Measurements from ENCODE around the gene ACOX3. TPM values are rescaled to one million over a fixed set of nuclear protein-coding genes. Genes with fewer than 3 reads are reported as not detected.
"Not testable (repeated sequence)": the region's sequence is repeated elsewhere in the genome, so short reads cannot be mapped to it uniquely, and the experiment has no call there.

ACOX3 gene
- total and polyA plus RNA-seq, 5 experiments from 2014 or later: 9.5 to 17.3 (median 14.3) TPM

DNA sequence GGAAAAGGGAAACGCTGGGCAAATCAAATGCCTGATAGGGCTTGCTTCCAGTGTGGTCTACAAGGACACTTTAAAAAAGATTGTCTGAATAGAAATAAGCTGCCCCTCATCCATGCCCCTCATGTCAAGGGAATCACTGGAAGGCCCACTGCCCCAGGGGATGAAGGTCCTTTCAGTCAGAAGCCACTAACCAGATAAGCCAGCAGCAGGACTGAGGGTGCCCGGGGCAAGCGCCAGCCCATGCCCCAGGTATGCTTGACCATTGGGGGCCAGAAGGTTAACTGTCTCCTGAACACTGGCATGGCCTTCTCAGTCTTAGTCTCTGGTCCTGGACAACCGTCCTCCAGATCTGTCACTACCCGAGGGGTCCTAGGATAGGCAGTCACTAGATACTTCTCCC lies 17.7 kb downstream of the ACOX3 start:
- Mint-ChIP-seq H3K27me3 (no peaks in the 10 kb centered on the region), H3K9me3 (no peaks in the 10 kb centered on the region), H3K27ac (peak overlapping the region in 1 of 10 donors; percentile 19), H3K4me1 (peaks cover 19 to 41% (median 37%) of the 10 kb centered on the region in 4 donors), H3K4me3 (no peak overlapping the region), H3K36me3 (peaks cover 0 to 3% (median 0%) of the 10 kb centered on the region in 3 donors)
- no peak for ATAC-seq
- POLR2A ChIA-PET: no interaction called here
- no peak for DNase-seq

DNA sequence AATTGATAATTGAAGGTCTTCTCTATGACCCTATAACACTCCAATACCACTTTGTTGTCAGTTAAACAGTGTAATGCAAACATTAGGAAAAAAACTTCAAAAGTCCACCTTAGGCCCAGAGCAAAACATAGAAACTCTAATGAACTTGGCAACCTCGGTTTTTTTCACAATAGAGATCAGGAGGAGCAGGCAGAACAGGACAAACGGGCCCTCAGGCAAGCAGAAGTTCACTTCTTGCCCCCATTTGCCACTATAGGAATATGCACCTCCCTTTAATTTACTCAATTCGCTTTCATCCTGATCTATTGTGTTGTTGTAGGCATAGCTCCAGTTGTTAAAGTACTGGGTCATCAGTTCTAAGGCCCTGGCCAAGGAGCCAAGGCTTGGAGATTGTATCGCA lies 18.2 kb downstream of the ACOX3 start:
- DNase-seq: no peak
- POLR2A ChIA-PET: no interaction called here
- ATAC-seq: no peak
- Mint-ChIP-seq H3K36me3 (peaks cover 0 to 3% (median 0%) of the 10 kb centered on the region in 3 donors), H3K9me3 (no peaks in the 10 kb centered on the region), H3K4me3 (no peak overlapping the region), H3K27me3 (no peaks in the 10 kb centered on the region), H3K27ac (no peak overlapping the region), H3K4me1 (peaks cover 20 to 42% (median 36%) of the 10 kb centered on the region in 4 donors)

DNA sequence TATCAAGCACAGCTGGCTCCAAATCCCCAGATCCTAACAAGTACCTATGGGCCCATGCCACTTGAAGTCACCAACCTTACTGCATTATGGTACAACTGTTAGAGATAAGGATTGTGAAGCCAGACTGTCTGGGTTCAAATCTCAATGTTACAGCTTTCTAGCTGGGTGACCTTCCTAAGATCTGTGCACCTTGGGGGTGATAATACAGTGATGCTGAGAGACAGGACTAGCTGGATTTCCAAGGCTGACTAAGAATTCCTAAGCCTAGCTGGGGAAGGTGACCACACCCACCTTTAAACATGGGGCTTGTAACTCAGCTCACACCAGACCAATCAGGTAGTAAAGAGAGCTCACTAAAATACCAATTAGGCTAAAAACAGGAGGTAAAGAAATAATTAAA lies 20.4 kb downstream of the ACOX3 start:
- H3K27me3 Mint-ChIP-seq, H3K27ac Mint-ChIP-seq, H3K9me3 Mint-ChIP-seq, DNase-seq, H3K4me3 Mint-ChIP-seq, POLR2A ChIA-PET, ATAC-seq: not testable (repeated sequence)
- Mint-ChIP-seq H3K36me3 (peaks cover 0 to 17% (median 4%) of the 10 kb centered on the region in 3 donors), H3K4me1 (peaks cover 10 to 29% (median 17%) of the 10 kb centered on the region in 4 donors)

DNA sequence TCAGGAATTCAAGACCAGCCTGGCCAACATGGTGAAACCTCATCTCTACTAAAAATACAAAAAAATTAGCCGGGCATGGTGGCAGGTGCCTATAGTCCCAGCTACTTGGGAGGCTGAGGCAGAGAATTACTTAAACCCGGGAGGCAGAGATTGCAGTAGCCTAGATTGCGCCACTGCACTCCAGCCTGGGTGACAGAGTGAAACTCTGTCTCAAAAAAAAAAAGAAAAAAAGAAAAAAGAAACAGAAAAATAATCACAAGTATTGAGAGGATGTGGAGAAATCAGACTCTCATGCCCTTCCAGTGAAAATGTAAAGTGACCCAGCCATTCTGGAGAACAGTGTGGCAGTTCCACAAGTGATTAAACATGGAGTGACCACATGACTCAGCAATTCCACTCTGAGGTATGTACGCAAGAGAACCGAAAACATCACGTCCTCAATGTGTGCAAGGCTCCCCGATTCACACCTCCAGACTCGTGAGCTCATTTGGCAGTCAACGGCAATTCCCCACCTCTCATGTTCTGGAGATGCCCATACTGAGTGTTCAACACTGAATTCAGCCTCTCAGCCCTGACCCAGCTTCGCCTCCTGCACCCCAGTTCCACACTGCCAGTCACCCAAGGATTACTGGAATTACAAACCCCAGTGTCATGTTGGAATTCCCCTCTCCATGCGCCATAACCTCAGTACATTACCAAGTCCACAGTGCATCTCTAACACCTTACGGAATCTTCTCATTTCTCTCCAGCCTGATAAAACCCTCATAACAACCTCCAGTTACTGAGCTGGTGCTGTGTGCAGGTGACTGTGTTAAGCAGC lies 21.1 kb downstream of the ACOX3 start:
- H3K36me3 Mint-ChIP-seq: peaks cover 0 to 25% (median 5%) of the 10 kb centered on the region in 3 donors
- H3K27ac Mint-ChIP-seq: no peak overlapping the region
- peaks cover 12 to 29% (median 18%) of the 10 kb centered on the region in 4 donors for H3K4me1 Mint-ChIP-seq
- H3K4me3 Mint-ChIP-seq: no peak overlapping the region
- DNase-seq (no peak), ATAC-seq (no peak)
- POLR2A ChIA-PET: no interaction called here
- no peaks in the 10 kb centered on the region for H3K9me3 Mint-ChIP-seq
- no peaks in the 10 kb centered on the region for H3K27me3 Mint-ChIP-seq

DNA sequence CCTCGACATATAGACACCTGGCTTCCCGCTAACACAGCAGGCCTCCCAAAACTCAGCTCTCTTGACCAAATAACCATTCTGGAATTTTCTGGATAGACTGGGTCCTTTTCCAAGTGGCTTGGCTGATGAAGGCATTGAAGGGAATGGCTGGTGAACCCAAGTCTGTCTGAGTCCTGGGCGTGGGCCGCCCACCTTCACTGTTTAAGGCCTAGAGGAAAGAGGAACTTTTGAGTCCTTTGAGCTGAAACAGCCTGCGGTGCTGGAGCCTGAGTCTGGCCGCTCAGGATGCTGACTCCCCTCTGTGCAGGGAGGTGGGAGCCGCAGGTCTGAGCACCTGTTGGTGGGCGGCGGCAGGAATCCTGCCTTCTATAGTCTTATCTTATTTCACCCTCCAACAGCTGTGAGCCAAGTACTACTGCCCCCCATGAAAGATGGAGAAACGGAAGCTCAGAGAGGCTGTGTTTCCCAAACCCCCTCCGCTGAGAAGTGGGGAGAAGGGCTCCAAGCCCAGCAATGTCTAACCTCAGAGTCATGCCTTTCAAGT lies 23.4 kb downstream of the ACOX3 start:
- peaks cover 0 to 34% (median 9%) of the 10 kb centered on the region in 3 donors for H3K36me3 Mint-ChIP-seq

DNA sequence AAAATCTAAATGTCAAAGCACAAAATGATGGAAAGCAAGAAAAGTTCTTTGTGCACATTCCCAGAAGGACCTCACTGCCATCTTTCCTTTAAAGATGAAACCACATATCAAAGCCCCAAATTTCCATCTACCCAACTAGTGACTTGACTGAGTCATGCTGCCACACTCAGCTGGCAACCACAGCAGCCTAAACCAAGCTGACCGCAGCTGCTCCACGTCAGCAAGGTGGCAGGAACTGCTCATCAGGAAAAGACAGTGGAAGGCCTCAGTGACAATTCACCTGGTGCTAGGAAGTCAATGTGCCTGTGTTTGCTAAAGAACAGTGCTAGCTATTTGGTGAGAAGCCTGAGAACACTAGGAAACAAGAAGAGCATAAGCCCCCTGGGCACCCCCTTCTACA lies 26.1 kb downstream of the ACOX3 start:
- Mint-ChIP-seq H3K27me3 (no peaks in the 10 kb centered on the region), H3K9me3 (no peaks in the 10 kb centered on the region), H3K4me3 (no peak overlapping the region), H3K4me1 (peaks cover 16 to 23% (median 19%) of the 10 kb centered on the region in 4 donors), H3K36me3 (peaks cover 0 to 39% (median 11%) of the 10 kb centered on the region in 3 donors), H3K27ac (no peak overlapping the region)
- DNase-seq: no peak
- POLR2A ChIA-PET: no interaction called here
- no peak for ATAC-seq

More for the DNA sequence above, 23.4 kb downstream of the ACOX3 start:
- Mint-ChIP-seq H3K4me3 (no peak overlapping the region), H3K27ac (peak overlapping the region in 1 of 10 donors; percentile 48), H3K27me3 (no peaks in the 10 kb centered on the region), H3K9me3 (no peaks in the 10 kb centered on the region), H3K4me1 (peaks cover 12 to 28% (median 19%) of the 10 kb centered on the region in 4 donors)
- no peak for DNase-seq
- no peak for ATAC-seq
- POLR2A ChIA-PET: no interaction called here

DNA sequence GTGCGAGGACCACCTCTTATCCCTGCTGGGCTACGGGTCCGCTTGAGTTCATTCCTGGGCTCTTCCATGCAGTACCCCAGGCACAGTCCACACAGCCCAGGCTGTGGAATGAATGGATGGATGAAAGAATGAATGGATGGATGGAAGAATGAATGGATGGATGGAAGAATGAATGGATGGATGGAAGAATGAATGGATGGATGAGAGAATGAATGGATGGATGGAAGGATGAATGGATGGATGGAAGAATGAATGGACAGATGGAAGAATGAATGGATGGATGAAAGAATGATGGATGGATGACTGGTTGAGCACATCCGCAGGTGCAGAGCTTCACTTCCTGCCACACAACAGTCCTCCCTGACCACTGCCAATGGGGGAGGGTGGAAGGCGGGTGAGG lies 28.2 kb downstream of the ACOX3 start:
- Mint-ChIP-seq H3K4me1 (peaks cover 10 to 18% (median 16%) of the 10 kb centered on the region in 4 donors), H3K27me3 (no peaks in the 10 kb centered on the region)
- POLR2A ChIA-PET: no interaction called here

DNA sequence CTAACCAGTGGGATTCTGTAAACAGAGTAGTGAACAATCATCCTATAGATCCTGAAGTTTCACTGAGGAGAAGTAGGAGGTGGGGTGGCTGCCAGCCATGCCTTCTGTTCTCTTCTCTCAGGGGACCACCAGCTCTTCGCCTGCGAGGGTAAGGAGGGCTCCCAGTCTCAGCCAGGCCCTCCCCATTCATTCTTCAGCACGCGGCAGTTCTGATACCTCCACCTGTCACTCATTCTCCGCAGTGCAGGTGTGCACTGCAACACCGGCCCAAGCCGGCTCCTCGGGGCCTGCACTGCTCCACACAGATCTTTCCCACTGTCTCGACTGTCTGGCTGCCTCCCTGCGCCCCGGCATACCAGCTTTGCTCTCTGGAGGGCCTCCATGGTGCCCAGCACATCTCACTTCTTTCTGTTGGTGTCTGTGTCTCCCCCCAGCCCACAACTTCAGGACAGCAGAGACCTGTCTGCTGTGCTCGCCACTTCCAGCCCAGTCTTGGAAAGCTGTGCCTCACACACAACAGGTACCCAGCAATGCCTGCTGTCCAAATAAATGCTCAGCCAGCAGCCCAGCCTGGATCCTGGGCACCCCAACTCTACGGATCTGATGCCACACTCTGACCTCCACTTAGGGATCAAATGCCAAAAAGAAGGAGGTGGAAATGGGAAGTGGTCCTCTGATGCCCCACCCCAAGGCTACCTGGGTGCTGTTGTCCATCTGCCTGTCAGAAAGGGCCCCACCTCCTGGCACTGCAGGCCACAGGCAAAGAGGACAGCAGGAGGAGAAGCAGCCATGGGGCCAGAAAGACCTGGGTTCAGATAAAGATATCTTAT lies 29.0 kb downstream of the ACOX3 start:
- Mint-ChIP-seq H3K27ac (peak overlapping the region in 1 of 10 donors; percentile 81), H3K4me3 (no peak overlapping the region)

More for the DNA sequence above, 28.2 kb downstream of the ACOX3 start:
- H3K27ac Mint-ChIP-seq: no peak overlapping the region
- ATAC-seq (no peak), DNase-seq (no peak)
- no peaks in the 10 kb centered on the region for H3K9me3 Mint-ChIP-seq
- no peak overlapping the region for H3K4me3 Mint-ChIP-seq
- H3K36me3 Mint-ChIP-seq: peaks cover 0 to 52% (median 11%) of the 10 kb centered on the region in 3 donors

DNA sequence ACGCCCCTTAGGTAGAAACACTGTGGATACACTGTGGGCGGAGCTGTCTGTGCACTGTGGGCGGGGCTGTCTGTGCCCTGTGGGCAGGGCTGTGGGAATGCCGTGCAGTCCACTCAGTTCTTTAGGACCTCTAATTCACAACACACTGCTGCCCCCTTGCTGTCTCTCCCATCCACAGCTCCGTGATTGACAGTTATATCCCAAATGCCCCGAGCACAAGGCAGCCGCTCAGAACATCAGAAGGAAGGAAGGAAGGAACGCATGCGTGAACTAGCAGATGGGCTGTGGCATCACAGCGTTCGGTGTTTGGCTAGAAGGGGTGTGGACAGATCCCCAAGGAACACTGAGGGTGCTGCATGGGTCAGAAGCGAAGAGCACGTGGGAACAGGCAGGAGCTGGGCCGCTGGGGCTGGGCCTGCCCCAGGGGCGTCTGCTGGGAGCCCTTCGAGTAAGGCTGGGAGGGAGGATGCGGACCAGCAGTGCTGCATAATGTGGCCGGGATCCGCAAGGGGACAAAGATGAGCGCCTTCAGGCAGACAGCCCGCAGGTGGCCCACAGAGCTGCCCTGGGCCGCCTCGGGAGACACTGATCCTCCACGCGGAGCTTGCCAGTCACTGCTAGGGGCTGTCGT lies 29.8 kb downstream of the ACOX3 start:
- H3K36me3 Mint-ChIP-seq: peaks cover 5 to 52% (median 14%) of the 10 kb centered on the region in 3 donors
- H3K4me3 Mint-ChIP-seq: no peak overlapping the region
- POLR2A ChIA-PET: no interaction called here
- peak overlapping the region in 2 of 10 donors; percentile 11 to 33 for H3K27ac Mint-ChIP-seq
- H3K4me1 Mint-ChIP-seq: peaks cover 6 to 19% (median 16%) of the 10 kb centered on the region in 4 donors
- DNase-seq (no peak), ATAC-seq (no peak)
- H3K9me3 Mint-ChIP-seq: no peaks in the 10 kb centered on the region
- H3K27me3 Mint-ChIP-seq: no peaks in the 10 kb centered on the region

More for the DNA sequence above, 29.0 kb downstream of the ACOX3 start:
- DNase-seq (no peak), ATAC-seq (no peak)
- Mint-ChIP-seq H3K36me3 (peaks cover 0 to 51% (median 11%) of the 10 kb centered on the region in 3 donors), H3K9me3 (no peaks in the 10 kb centered on the region), H3K27me3 (no peaks in the 10 kb centered on the region), H3K4me1 (peaks cover 6 to 18% (median 16%) of the 10 kb centered on the region in 4 donors)
- POLR2A ChIA-PET: no interaction called here

DNA sequence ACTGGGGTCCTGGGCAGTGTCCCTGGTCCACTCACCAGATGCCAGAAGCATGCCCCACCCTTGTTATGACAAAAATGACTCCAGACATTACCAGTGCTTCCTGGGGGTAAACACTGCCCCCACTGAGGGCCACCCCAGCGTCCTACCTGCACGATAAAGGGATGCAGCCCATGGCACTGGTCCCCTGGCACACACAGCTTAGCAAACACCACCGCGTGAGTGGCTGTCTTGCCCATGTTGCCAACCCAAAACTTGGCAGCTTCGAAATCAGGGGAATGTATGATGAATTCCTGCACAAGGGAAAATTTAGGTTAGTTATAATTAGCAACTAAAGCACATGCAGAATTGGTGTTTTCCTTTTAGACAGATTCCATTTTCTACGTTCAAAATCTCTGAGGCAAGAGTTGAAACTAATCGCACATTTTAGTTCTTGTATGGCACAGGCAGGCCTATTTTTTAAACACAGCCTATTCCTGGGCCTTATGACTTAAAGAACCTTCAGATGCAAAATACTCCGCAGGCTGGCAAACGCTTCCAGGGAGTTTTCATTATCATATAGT lies 30.4 kb downstream of the ACOX3 start:
- Mint-ChIP-seq H3K27ac (peak overlapping the region in 3 of 10 donors; percentile 11 to 88 (median 67)), H3K36me3 (peaks cover 5 to 53% (median 15%) of the 10 kb centered on the region in 3 donors), H3K4me1 (peaks cover 6 to 19% (median 16%) of the 10 kb centered on the region in 4 donors), H3K9me3 (no peaks in the 10 kb centered on the region), H3K4me3 (no peak overlapping the region), H3K27me3 (no peaks in the 10 kb centered on the region)
- POLR2A ChIA-PET: no interaction called here
- ATAC-seq: no peak
- DNase-seq: no peak

DNA sequence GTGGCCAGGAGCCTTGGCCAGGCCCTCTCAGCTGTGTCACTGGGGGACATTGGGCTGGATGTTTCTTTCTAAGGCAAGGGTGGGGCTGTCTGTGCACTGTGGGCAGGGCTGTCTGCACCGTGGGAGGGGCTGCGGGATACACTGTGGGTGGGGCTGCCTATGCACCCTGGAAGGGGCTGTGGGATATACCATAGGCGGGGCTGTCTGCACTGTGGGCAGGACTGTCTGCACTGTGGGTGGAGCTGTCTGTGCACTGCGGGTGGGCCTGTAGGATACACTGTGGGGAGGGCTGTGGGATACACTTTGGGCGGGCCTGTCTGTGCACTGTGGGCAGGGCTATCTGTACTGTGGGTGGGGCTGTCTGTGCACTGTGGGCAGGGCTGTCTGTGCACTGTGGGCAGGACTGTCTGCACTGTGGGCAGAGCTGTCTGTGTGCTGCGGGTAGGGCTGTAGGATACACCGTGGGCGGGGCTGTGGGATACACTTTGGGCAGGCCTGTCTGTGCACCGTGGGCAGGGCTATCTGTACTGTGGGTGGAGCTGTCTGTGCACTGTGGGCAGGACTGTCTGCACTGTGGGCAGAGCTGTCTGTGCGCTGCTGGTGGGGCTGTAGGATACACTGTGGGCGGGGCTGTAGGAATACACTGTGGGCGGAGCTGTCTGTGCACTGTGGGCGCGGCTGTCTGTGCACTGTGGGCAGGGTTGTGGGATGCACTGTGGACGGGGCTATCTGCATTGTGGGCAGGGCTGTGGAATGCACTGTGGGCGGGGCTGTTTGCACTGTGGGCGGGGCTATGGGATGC lies 31.1 kb downstream of the ACOX3 start:
- ATAC-seq (peak; percentile 65 to 75), DNase-seq (peak in 6 of 10 donors; percentile 4 to 60 (median 24))
- H3K27ac Mint-ChIP-seq: peak overlapping the region in 5 of 10 donors; percentile 32 to 96 (median 83)
- H3K9me3 Mint-ChIP-seq: no peaks in the 10 kb centered on the region
- H3K4me3 Mint-ChIP-seq: no peak overlapping the region
- no peaks in the 10 kb centered on the region for H3K27me3 Mint-ChIP-seq
- peaks cover 6 to 18% (median 15%) of the 10 kb centered on the region in 4 donors for H3K4me1 Mint-ChIP-seq
- POLR2A ChIA-PET: no interaction called here
- H3K36me3 Mint-ChIP-seq: peaks cover 5 to 53% (median 13%) of the 10 kb centered on the region in 3 donors

All from naive thymus-derived CD8-positive, alpha-beta T cell (primary cell).